ENCODE results near the gene TBC1D21.

Gene TBC1D21

DNA sequence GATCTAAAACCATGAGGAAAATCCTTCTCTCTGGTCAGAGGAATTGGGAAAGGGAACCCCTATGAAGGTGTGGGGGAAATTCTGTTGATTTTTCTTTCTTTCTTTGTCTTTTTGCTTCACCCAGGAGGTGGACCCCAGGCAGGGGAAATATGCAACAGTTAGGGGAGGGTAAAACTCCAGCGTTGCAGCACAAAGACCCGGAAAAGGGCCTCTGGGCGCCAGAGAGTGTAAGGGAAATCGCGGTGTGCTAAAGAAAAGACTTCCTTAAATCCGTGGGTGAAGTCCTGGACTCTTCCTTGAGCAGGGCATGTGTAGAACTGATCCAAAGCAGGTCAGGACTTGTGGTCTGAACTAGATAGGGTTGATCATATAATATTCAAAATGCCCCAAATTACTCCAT lies 11.1 kb upstream of the TBC1D21 start:
- no peak for DNase-seq

DNA sequence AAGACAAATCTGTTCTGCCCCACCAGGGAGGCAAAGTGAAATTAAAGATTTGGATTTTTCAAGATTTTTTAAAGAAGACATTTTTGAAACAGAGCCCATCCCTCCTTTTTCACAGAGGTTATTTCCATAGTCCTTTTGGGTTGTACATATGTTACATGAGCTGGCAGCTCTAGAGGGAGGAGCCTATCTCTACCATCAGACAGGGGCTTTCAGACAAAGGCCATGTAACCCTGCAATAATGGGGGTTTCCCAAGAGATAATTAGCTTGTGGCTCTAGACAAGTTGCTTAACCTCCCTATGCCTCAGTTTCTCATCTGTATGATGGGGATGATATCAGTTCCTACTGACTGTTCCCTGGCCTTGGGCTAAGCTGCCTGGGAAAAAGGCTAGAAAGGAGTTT lies 8.0 kb upstream of the TBC1D21 start:
- no peak for DNase-seq

GRCh38 chr15:73865904-73866303 lies 7.5 kb upstream of the TBC1D21 start:
- DNase-seq, result no peak

- no peak for DNase-seq
Measured at GRCh38 chr15:73866481-73866880, 6.9 kb upstream of the TBC1D21 start.

GRCh38 chr15:73866881-73867410 lies 6.4 kb upstream of the TBC1D21 start:
- DNase-seq, result no peak

DNA sequence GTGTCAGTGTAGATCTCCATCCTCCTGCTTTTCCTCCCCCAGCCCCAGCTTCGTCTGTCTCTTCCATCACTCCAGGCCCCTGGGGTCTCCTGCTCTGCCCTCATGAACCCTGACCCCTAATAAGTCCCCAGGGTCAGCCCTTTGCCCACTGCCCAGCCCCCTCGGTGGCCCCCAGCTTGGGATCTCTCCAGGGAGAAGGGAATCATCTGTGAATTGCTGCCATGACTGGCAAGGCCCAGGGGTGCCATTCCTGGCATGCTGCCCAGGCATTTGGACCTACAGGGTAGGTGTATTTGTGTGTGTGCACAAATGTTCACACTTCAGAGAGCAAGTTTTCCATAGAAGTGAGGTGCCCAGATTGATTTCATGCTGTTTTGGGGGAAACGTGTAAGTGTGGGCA lies 5.9 kb upstream of the TBC1D21 start:
- DNase-seq, result no peak

DNA sequence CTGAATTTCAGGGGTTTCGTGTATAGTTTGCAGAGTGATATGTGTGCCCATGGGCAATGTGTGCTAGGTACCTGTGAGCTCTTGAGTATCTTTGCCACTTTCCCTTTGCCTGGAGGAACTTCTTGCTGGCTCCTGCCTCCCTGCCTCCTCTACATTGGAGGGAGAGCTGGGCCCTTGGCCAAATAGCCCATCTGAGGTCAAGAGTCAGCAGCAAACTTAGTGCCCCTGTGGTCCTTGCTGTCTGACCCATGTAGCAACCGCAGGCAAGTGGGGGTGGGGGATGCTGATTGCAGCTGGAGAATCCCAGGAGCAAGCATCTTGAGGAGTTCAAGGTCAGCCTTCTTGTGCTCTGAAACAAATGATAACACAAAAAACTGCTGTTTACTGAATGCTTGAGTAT lies 5.4 kb upstream of the TBC1D21 start:
- DNase-seq, result no peak

- peak; percentile 4 for DNase-seq
Measured at GRCh38 chr15:73869216-73869995, 4.0 kb upstream of the TBC1D21 start.

DNA sequence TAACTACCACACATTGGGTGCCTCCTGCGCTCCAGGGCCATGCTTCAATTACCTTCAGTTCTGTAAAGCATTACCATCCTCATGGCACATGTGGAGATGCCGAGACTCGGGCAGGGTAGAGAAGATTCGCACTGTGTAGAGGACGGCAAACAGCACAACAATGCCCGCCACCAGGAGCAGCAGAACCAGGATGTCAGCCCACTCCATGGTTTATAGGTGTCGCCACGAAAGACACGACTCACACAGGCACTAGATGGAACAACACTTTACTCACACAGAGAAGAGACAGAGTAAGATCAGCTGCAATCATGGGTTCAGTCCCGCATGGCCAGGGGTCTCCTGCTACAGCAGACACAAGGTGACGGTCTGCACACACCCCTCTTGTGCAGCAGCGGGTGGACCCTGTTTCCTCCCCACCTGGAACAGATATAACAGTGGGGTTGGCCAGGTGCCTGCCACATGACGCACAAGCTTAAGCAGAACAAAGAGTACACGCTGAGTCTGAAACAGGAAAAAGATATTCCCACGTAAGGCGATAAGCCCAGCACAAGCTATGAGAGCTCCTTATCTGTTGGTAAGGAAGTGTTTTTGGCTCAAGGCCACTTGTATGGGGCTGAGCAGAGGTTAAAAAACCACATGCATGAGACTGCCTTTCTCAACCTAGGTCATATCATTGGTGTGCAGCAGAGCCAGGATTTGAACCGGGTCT lies 2.5 kb upstream of the TBC1D21 start:
- peak; percentile 18 for DNase-seq

DNA sequence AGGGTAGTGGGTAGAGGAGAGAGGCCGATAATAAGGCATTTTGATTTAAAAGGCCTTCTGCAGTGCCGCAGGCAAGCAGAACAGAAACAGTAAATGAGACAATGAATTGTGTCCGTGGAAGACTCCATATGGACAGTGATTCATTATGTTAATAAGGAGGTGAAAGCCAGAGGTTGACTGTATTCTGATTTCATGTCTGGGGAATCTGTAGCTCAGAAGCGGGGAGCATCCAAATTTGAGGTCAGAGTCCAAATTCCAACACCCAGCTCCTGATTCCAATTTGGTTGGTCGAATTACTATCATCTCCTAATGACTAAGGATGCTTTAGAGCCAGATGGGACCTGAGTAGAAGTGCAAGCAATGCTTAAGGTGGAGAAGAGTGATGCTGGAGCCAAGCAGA lies 1.0 kb upstream of the TBC1D21 start:
- peak; percentile 0 for DNase-seq

DNA sequence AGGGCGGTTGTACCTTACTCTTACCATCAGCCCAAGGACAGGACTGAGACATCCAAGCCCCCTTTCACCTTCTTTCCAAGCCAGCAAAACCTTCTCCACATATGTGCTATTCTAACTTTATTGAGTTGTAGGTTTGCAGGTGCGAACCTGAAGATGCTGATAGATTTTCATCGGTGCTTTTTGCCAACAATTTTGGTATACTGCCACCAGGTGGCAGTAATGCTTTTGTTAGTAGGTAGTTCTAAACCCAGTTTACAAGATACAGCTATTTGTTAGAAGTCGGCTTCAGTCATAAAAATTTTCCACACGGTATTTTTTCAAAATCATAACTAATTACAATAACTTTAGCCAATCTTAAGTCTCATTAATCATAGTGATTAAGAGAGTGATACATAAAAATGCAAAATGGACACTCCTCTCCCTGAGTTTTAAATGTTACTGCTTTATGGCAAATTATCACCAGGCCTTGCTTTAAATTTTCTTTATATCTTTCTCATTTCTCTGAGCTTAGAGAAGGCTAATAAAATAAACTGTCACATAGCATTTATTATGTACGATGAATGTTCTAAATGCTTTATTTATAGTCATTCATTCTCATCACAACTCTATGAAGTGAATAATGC lies 636 bp downstream of the TBC1D21 start:
- DNase-seq, result peak; percentile 10

DNA sequence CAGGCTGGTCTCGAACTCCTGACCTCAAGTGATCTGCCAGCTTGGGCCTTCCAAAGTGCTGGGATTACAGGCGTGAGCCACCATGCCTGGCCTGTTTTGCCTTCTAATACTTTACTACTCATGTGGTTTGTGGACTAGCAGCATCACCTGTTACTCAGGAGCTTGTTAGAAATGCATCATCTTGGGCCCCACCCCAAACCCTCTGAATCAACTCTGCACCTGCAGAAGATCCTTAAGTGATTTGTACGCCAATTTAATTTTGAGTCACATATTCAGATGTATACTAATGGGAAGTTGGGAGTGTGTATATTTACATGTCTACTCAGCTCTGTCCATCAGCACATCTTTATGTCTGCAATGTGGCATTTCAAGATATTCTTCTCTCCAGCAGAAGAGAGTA lies 6.1 kb downstream of the TBC1D21 start:
- no peak for DNase-seq

GRCh38 chr15:73881579-73882320 lies 8.4 kb downstream of the TBC1D21 start:
- peak; percentile 11 for DNase-seq

DNA sequence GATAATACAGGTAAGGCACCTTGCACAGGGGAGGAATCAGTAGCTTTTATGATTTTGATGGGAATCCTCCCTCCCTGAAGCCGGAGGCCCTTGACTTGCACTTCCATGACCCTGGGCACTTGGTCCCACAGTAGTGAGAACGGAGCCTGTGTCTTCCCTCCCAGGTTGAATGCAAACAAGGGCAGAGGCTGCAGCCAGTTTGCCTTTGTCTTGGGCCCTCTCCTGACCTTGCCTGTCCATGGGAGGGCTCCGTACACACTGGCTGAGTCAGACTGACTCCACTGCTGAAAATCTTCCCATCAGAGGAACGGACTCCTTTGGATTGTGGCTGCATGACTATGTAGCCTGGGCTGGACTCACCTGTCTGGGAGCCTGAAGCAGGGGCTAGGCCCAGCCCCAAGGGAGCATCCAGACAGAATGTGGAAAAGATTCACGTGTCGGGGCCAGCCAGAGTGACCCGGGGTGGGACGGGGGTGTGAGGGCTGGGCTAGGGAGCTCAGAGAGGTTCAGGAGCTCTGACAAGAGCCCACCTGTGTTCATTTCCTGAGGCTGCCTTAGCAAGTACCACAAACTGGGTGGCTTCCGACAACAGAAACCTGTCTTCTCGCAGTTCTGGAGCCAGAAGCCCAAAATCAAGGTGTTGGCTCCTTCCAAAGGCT lies 9.5 kb downstream of the TBC1D21 start:
- DNase-seq, result peak; percentile 14

DNA sequence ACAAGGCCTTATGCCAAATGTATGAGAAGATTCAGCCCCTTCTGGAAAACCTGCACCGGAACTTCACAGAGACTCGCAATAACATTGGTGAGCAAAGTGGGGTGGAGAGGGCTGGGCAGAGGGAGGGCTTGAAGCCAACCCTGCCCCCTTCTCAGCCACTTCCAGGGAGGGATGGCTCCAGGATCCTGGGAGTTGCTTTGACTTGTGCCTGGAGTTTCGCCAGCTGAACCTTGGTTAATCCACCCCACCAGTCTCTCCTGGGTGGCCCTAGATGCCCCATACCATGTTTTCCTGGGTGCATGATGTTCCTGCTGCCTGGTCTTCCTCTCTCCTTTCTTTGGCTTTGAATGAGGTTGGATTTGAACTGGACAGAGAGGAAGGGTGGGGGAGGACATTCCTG lies 10.8 kb downstream of the TBC1D21 start:
- no peak for DNase-seq

- DNase-seq, result peak; percentile 7
Measured at GRCh38 chr15:73885954-73886700, 12.8 kb downstream of the TBC1D21 start.

DNA sequence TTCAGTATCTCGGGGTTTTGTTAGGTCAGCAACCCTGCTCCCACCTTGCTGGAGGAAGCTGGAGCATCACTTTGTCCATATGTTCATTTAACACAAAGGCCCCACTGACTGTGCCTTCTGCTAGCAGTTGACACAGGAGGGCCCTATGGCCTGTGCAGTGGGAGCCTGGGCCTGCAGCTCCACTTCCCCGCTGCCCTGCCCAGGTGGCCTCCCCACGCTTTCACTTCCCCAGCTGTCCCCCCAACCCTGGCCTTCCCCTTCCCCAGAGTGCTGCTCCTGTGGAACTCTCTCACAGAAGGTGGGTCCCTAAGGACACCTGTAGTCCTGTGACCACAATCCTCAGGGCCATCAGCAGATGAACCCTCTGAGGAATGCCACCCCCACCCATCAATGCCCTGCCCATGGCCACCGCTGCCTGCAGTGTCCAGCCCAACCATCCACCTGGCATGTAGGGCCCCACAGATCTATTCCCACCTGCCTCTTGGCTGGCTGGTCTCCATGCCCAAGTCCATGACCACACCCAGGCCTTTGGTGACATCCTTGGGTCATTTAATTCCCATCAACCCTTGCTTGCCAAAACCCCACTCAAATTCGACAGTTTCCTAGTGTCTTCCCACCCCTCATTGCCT lies 13.5 kb downstream of the TBC1D21 start:
- peak; percentile 3 for DNase-seq

- peak; percentile 11 for DNase-seq
Measured at GRCh38 chr15:73887481-73887880, 14.1 kb downstream of the TBC1D21 start.

- DNase-seq, result no peak
Measured at GRCh38 chr15:73888224-73889041, 15.1 kb downstream of the TBC1D21 start.

- DNase-seq, result no peak
Measured at GRCh38 chr15:73889053-73889761, 15.8 kb downstream of the TBC1D21 start.

Measured in left hindlimb (tissue), 1 donor.